SK-N-SH (cell line): ENCODE results near the gene C7orf33. TPM values are rescaled to one million over a fixed set of nuclear protein-coding genes. Genes with fewer than 3 reads are reported as not detected.

Source experiments
- CTCF ChIA-PET: fragments of 300-600, 350-600 bp; formaldehyde crosslinking; extraction: SDS; loops from one replicate; lab custom pipeline; 2021; lab: Yijun Ruan, JAX
- POLR2A ChIA-PET: fragments of 350-600 bp; sonication (Branson Sonifier 250); formaldehyde crosslinking; extraction: SDS; loops from one replicate; lab custom pipeline; 2020; ENCODE audit warnings: antibody characterized with exemption, inconsistent platforms; lab: Yijun Ruan, JAX
- DNase-seq: peaks from one replicate; pipeline ENCODE4 v3.0.0; 2012
- H2AFZ ChIP-seq: fragments of 200-600 bp; sonication (generic); 2 replicates; pipeline ENCODE4 v1.8.1; 2016; ENCODE audit warnings: antibody characterized with exemption, mild to moderate bottlenecking, low read depth
- H3F3A ChIP-seq: fragments of 200-600 bp; sonication (generic); replicated peaks from 2 replicates; pipeline ENCODE3; 2016; ENCODE audit warnings: antibody characterized with exemption, mild to moderate bottlenecking; ENCODE audit not compliant: insufficient read depth
- H3K27ac ChIP-seq, 2 experiments: fragments of 200-500 bp in 1 of 2; fragments of 200-600 bp in 1 of 2; sonication (Bioruptor generic) in 1 of 2; sonication (generic), shearing (Covaris generic) in 1 of 2; 2 replicates each; pipeline versions ENCODE4 v1.5.1 to v1.6.1; 2014 to 2016; ENCODE audit warnings: low read depth in 2 of 2, inconsistent platforms in 1 of 2, low read length in 1 of 2, mild to moderate bottlenecking in 1 of 2, mixed read lengths in 1 of 2
- H3K27me3 ChIP-seq: fragments of 200-600 bp; sonication (generic), shearing (Covaris generic); 2 replicates; pipeline ENCODE4 v1.6.1; 2016; ENCODE audit warnings: mixed run types; ENCODE audit not compliant: insufficient read depth
- H3K36me3 ChIP-seq, 2 experiments: fragments of 200-500 bp in 1 of 2; fragments of 200-600 bp in 1 of 2; sonication (Bioruptor generic) in 1 of 2; sonication (generic) in 1 of 2; replicated peaks in 1 of 2; 2 replicates each; pipeline versions ENCODE3 to v1.5.1; 2014 to 2016; ENCODE audit warnings: low read length in 1 of 2, mild to moderate bottlenecking in 1 of 2; ENCODE audit not compliant: insufficient read depth in 2 of 2, control insufficient read depth in 1 of 2
- H3K4me1 ChIP-seq, 2 experiments: fragments of 200-500 bp in 1 of 2; fragments of 200-600 bp in 1 of 2; sonication (Bioruptor generic) in 1 of 2; sonication (generic), shearing (Covaris generic) in 1 of 2; 2 replicates each; pipeline versions ENCODE4 v1.5.1 to v1.6.1; 2014 to 2016; ENCODE audit warnings: low read depth in 1 of 2, low read length in 1 of 2, mixed run types in 1 of 2; ENCODE audit not compliant: insufficient read depth in 2 of 2, control insufficient read depth in 1 of 2
- H3K4me2 ChIP-seq: fragments of 200-600 bp; sonication (generic), shearing (Covaris generic); 2 replicates; pipeline ENCODE4 v1.6.1; 2017; ENCODE audit warnings: mixed run types
- H3K4me3 ChIP-seq, 2 experiments: fragments of 200-500 bp in 1 of 2; fragments of 200-600 bp in 1 of 2; sonication (Bioruptor generic) in 1 of 2; sonication (generic), shearing (Covaris generic) in 1 of 2; 2 replicates each; pipeline versions ENCODE4 v1.5.1 to v1.8.1; 2014 to 2016; ENCODE audit warnings: low read depth in 2 of 2, inconsistent platforms in 1 of 2, low read length in 1 of 2, mild to moderate bottlenecking in 1 of 2, mixed read lengths in 1 of 2, moderate library complexity in 1 of 2
- H3K79me2 ChIP-seq: fragments of 200-600 bp; sonication (generic); 2 replicates; pipeline ENCODE4 v1.8.1; 2017; ENCODE audit warnings: mild to moderate bottlenecking; ENCODE audit not compliant: insufficient read depth
- H3K9ac ChIP-seq: fragments of 200-600 bp; sonication (generic); 2 replicates; pipeline ENCODE4 v1.6.1; 2017; ENCODE audit warnings: mixed run types
- H3K9me2 ChIP-seq: fragments of 200-600 bp; sonication (generic); 2 replicates; pipeline ENCODE4 v1.6.1; 2017; ENCODE audit warnings: mixed run types
- H3K9me3 ChIP-seq: fragments of 200-600 bp; sonication (generic); 2 replicates; pipeline ENCODE4 v1.6.1; 2017; ENCODE audit warnings: mixed run types, mild to moderate bottlenecking, moderate library complexity
- H4K20me1 ChIP-seq: fragments of 200-600 bp; sonication (generic); 2 replicates; pipeline ENCODE4 v1.6.1; 2017; ENCODE audit warnings: mild to moderate bottlenecking, mixed run types; ENCODE audit not compliant: insufficient read depth
- EP300 ChIP-seq, 2 experiments: IDR thresholded peaks; 2 replicates each; pipeline versions ENCODE4 v1.4.0 to v1.6.1; 2012; ENCODE audit warnings: borderline replicate concordance in 1 of 2, low read depth in 1 of 2, low read length in 1 of 2
- EZH2phosphoT487 ChIP-seq: fragments of 200-600 bp; sonication (generic); IDR thresholded peaks from 2 replicates; pipeline ENCODE4 v1.6.1; 2017; ENCODE audit warnings: low read depth, mixed run types, mild to moderate bottlenecking, antibody characterized with exemption, moderate library complexity, borderline replicate concordance
- FOSL2 ChIP-seq: IDR thresholded peaks from 2 replicates; pipeline ENCODE4 v1.4.0; 2012; ENCODE audit warnings: low read depth, mild to moderate bottlenecking, moderate library complexity, borderline replicate concordance
- FOXM1 ChIP-seq: IDR thresholded peaks from 2 replicates; pipeline ENCODE4 v1.4.0; 2012; ENCODE audit warnings: low read depth, mild to moderate bottlenecking
- GATA2 ChIP-seq: sonication (generic); formaldehyde crosslinking; IDR thresholded peaks from 2 replicates; pipeline ENCODE4 v1.5.0; 2020; ENCODE audit warnings: mild to moderate bottlenecking, missing genetic modification reagents
- MAX ChIP-seq: IDR thresholded peaks from 2 replicates; pipeline ENCODE4 v1.4.0; 2012; ENCODE audit warnings: low read depth
- MEF2A ChIP-seq: IDR thresholded peaks from 2 replicates; pipeline ENCODE4 v1.4.0; 2012; ENCODE audit warnings: low read depth, borderline replicate concordance
- NFIC ChIP-seq: IDR thresholded peaks from 2 replicates; pipeline ENCODE4 v1.4.0; 2012; ENCODE audit warnings: borderline replicate concordance
- NRF1 ChIP-seq: IDR thresholded peaks from 2 replicates; pipeline ENCODE4 v1.6.1; 2012; ENCODE audit warnings: low read depth, mild to moderate bottlenecking, low read length
- RCOR1 ChIP-seq: fragments of 150-350 bp; IDR thresholded peaks from 2 replicates; pipeline ENCODE4 v1.6.1; 2017; ENCODE audit warnings: antibody characterized with exemption, low read length
- RFX5 ChIP-seq: IDR thresholded peaks from 2 replicates; pipeline ENCODE4 v1.6.1; 2012; ENCODE audit warnings: mild to moderate bottlenecking, improper control_type of control experiment, low read length
- SIN3A ChIP-seq: IDR thresholded peaks from 2 replicates; pipeline ENCODE4 v1.6.1; 2012; ENCODE audit warnings: low read depth, mild to moderate bottlenecking, low read length, moderate library complexity, borderline replicate concordance
- TCF12 ChIP-seq: IDR thresholded peaks from 2 replicates; pipeline ENCODE4 v1.4.0; 2012
- YY1 ChIP-seq: IDR thresholded peaks from 2 replicates; pipeline ENCODE4 v1.4.0; 2012; ENCODE audit warnings: low read depth, mild to moderate bottlenecking
- ZBTB33 ChIP-seq: IDR thresholded peaks from 2 replicates; pipeline ENCODE4 v1.4.0; 2012; ENCODE audit warnings: low read depth, borderline replicate concordance
- WGBS: methylation state at CpG from one replicate; pipeline ENCODE4 v1.1.6; 2017; ENCODE audit warnings: low lambda C conversion rate; 5-methylcytosine and 5-hydroxymethylcytosine counted together
- polyA plus RNA-seq, 3 experiments: library from polyadenylated mRNA; depleted of rRNA; stranded (reverse); fragments of >200 nt; gene quantifications; 2 replicates each; pipeline ENCODE4 v1.2.3, GENCODE V29; 2012

The C7orf33 gene
- polyA plus RNA-seq, 1 of the 3 experiments (the other 2 are of a cell fraction) = not detected

DNA sequence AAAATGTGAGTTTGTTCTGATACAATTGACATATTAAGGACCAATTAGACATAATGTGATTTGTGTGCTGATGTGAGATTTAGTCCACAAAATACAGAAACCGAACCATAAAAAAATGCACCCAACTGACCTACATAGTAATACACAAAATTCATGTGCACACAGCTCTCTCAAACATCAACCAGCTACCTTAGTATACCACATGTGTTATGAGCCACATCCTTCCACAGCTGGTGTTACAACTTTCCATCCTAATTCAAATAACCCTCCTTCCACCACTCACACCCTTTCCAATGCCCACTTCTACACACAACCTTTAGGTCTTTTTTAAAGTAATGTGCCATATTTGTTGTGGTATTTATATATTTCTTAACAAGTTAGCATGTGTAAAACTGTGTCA is 31.7 kb upstream of the C7orf33 start:
- Histone ChIP-seq H3K27ac (no peak overlapping the region), H3K9ac (no peak overlapping the region), H3K4me2 (no peak overlapping the region), H3K27me3 (no peaks in the 10 kb centered on the region), H3K9me3 (0 out of 2 replicates have a peak, but pooled peaks cover 6% of the 10 kb centered on the region), H4K20me1 (no peaks in the 10 kb centered on the region)
- WGBS = 49% methylated on average over 1 of the region's 1 CpG
- no peak for DNase-seq
- TF ChIP-seq FOXM1 = no peak
- TF ChIP-seq RFX5 = no peak
- TF ChIP-seq SIN3A = no peak
- TF ChIP-seq GATA2 = no peak
- no peak for TF ChIP-seq RCOR1
- TF ChIP-seq ZBTB33 = no peak
- TF ChIP-seq YY1 = no peak
- TF ChIP-seq, all 33 proteins: peak for 0
- Histone ChIP-seq H3K36me3 (no peaks in the 10 kb centered on the region), H2AFZ (no peak overlapping the region), H3K79me2 (no peaks in the 10 kb centered on the region), H3F3A (peaks cover 8% of the 10 kb centered on the region), H3K4me3 (no peak overlapping the region), H3K9me2 (no peaks in the 10 kb centered on the region), H3K4me1 (no peaks in the 10 kb centered on the region)
- CTCF ChIA-PET = interaction anchor here (1.8 to 5.7 kb wide), 3 partner anchors 17 to 405 kb away, joined by 4 to 48 read pairs (median 7); no protein-coding TSS in a partner anchor
- POLR2A ChIA-PET = no interaction called here

DNA sequence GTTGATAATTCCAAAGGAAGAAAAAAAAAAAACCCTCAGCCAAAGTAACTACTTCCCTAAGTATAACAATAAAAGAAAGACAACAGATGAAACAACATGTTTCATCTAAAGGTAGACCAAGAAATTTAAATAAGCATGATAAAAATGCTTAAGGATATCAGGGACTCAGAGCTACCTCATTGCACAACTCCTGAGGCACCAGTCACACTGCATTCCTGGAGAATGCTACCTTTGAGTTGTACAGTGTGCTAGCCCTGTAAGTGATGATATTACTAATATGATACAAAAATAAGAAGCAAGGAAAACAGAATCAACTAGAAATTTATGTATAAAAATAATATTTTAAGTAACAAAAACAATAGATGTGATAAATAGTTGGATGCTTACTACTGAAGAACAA is 29.5 kb upstream of the C7orf33 start:
- Histone ChIP-seq H3K27me3 (no peaks in the 10 kb centered on the region), H3K4me2 (no peak overlapping the region), H3F3A (peaks cover 23% of the 10 kb centered on the region), H3K79me2 (no peaks in the 10 kb centered on the region), H3K9me2 (no peaks in the 10 kb centered on the region), H3K27ac (no peak overlapping the region), H3K9ac (no peak overlapping the region), H3K4me1 (no peaks in the 10 kb centered on the region; a peak in 2 of 4 replicates), H3K4me3 (no peak overlapping the region), H2AFZ (no peak overlapping the region), H4K20me1 (no peaks in the 10 kb centered on the region), H3K9me3 (0 out of 2 replicates have a peak, but pooled peaks cover 8% of the 10 kb centered on the region), H3K36me3 (no peaks in the 10 kb centered on the region)
- TF ChIP-seq RFX5 (no peak), FOSL2 (no peak), ZBTB33 (no peak), MEF2A (no peak), MAX (no peak), TCF12 (no peak), YY1 (no peak), NRF1 (no peak), EZH2phosphoT487 (no peak), EP300 (IDR thresholded peaks at IDR 0.05; ENCODE audit: borderline replicate concordance in 1 of 2, low read depth in 1 of 2, low read length in 1 of 2) (no peak), NFIC (no peak)
- POLR2A ChIA-PET = no interaction called here
- CTCF ChIA-PET = interaction anchor here (0.7 to 5.7 kb wide), 5 partner anchors 15 to 296 kb away, joined by 3 to 48 read pairs (median 4); no protein-coding TSS in a partner anchor
- no peak for DNase-seq
